ENCODE results near the gene ALDH1L1.

The ALDH1L1 gene

GRCh38 chr3:126125781-126126251 lies 54.6 kb downstream of the ALDH1L1 start:
- TF ChIP-seq CTCF (IDR thresholded peaks at IDR 0.05): no peak

GRCh38 chr3:126125341-126125740 lies 55.0 kb downstream of the ALDH1L1 start:
- TF ChIP-seq CTCF (IDR thresholded peaks at IDR 0.05): no peak

- TF ChIP-seq CTCF (IDR thresholded peaks at IDR 0.05): no peak
Observed at GRCh38 chr3:126124896-126125295, 55.5 kb downstream of the ALDH1L1 start.

- TF ChIP-seq CTCF (IDR thresholded peaks at IDR 0.05): no peak
Observed at GRCh38 chr3:126124148-126124868, 56.1 kb downstream of the ALDH1L1 start.

- TF ChIP-seq CTCF (IDR thresholded peaks at IDR 0.05): no peak
Observed at GRCh38 chr3:126121632-126122031, 58.8 kb downstream of the ALDH1L1 start.

- TF ChIP-seq CTCF (IDR thresholded peaks at IDR 0.05): no peak
Observed at GRCh38 chr3:126121074-126121473, 59.3 kb downstream of the ALDH1L1 start.

GRCh38 chr3:126119976-126120375 lies 60.4 kb downstream of the ALDH1L1 start:
- TF ChIP-seq CTCF (IDR thresholded peaks at IDR 0.05): no peak

Measured in LNCAP (cell line).